Glutamatergic neuron (in vitro differentiated cells): ENCODE data around the gene E2F2. TPM values are rescaled to one million over a fixed set of nuclear protein-coding genes. Genes with fewer than 3 reads are reported as not detected.

Experiments
- DNase-seq: peaks from one replicate; pipeline ENCODE4 v3.0.0; 2022
- H3K27ac Mint-ChIP-seq: one replicate; pipeline ENCODE4 v1.8.0; 2020; ENCODE audit warnings: mild to moderate bottlenecking, mixed read lengths, inconsistent platforms; ENCODE audit not compliant: unreplicated experiment
- H3K27me3 Mint-ChIP-seq: one replicate; pipeline ENCODE4 v1.8.0; 2020; ENCODE audit warnings: mild to moderate bottlenecking, moderate library complexity, mixed read lengths, inconsistent platforms; ENCODE audit not compliant: unreplicated experiment
- H3K36me3 Mint-ChIP-seq: one replicate; pipeline ENCODE4 v1.8.0; 2020; ENCODE audit warnings: mild to moderate bottlenecking, mixed read lengths, inconsistent platforms; ENCODE audit not compliant: unreplicated experiment
- H3K4me1 Mint-ChIP-seq: one replicate; pipeline ENCODE4 v1.8.0; 2020; ENCODE audit warnings: mild to moderate bottlenecking, low read depth, mixed read lengths, inconsistent platforms; ENCODE audit not compliant: unreplicated experiment
- H3K4me3 Mint-ChIP-seq: one replicate; pipeline ENCODE4 v1.8.0; 2020; ENCODE audit warnings: mild to moderate bottlenecking, mixed read lengths, inconsistent platforms; ENCODE audit not compliant: unreplicated experiment
- H3K9me3 Mint-ChIP-seq: one replicate; pipeline ENCODE4 v1.8.0; 2020; ENCODE audit warnings: mild to moderate bottlenecking, moderate library complexity, mixed read lengths, inconsistent platforms; ENCODE audit not compliant: unreplicated experiment
- total RNA-seq: library from RNA; stranded (reverse); fragmentation: NEBNext Ultra II Directional; extraction: Animal tissue kit (Norgen Biotek cat#: 25700); gene quantifications from one replicate; pipeline ENCODE4 v1.2.1, GENCODE V29; 2021; ENCODE audit not compliant: unreplicated experiment
- TF ChIP-seq, protein P1 (sequence below): fragments of 200-600 bp; sonication (generic); IDR thresholded peaks from one replicate; pipeline ENCODE4 v1.5.0; 2021; ENCODE audit not compliant: partially characterized antibody, unreplicated experiment

Gene E2F2
- total RNA-seq, 1 donor from 2014 or later = 5.4 TPM

DNA sequence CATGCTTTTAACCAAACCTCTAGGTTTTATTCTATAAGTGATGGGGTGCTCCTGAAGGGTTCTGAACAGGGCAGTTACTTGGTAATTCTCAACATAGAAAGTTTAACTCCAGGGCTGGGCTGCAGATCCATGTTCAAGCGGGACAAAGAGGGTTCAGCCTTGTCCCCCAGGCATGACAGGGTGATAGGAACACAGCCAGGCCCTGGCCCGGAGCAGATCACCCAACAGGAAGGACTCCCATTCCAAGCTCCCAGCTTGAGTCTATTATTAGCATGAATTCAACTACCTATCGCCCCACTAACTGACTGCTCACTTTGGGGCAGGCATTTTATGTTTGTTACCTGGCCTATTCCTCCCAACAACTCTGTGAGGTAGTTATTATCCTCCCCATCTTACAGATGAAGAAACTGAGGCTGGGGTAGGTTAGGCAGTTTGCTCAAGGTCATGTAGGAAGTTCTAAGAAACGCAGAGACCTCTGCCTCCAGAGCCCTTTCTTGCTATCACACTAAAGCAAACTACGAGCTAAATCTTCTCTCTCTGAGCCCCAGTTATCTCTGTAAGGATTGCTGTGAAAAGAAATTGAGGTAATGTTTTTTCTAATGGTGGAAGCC, 61.6 kb downstream of the E2F2 start:
- Mint-ChIP-seq H3K36me3 (no peaks in the 10 kb centered on the region), H3K9me3 (no peaks in the 10 kb centered on the region), H3K4me1 (peaks cover 2% of the 10 kb centered on the region), H3K27ac (no peak overlapping the region), H3K4me3 (no peak overlapping the region), H3K27me3 (peaks cover 7% of the 10 kb centered on the region)
- no peak for DNase-seq
- TF ChIP-seq, protein P1, sequence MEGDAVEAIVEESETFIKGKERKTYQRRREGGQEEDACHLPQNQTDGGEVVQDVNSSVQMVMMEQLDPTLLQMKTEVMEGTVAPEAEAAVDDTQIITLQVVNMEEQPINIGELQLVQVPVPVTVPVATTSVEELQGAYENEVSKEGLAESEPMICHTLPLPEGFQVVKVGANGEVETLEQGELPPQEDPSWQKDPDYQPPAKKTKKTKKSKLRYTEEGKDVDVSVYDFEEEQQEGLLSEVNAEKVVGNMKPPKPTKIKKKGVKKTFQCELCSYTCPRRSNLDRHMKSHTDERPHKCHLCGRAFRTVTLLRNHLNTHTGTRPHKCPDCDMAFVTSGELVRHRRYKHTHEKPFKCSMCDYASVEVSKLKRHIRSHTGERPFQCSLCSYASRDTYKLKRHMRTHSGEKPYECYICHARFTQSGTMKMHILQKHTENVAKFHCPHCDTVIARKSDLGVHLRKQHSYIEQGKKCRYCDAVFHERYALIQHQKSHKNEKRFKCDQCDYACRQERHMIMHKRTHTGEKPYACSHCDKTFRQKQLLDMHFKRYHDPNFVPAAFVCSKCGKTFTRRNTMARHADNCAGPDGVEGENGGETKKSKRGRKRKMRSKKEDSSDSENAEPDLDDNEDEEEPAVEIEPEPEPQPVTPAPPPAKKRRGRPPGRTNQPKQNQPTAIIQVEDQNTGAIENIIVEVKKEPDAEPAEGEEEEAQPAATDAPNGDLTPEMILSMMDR = no peak

DNA sequence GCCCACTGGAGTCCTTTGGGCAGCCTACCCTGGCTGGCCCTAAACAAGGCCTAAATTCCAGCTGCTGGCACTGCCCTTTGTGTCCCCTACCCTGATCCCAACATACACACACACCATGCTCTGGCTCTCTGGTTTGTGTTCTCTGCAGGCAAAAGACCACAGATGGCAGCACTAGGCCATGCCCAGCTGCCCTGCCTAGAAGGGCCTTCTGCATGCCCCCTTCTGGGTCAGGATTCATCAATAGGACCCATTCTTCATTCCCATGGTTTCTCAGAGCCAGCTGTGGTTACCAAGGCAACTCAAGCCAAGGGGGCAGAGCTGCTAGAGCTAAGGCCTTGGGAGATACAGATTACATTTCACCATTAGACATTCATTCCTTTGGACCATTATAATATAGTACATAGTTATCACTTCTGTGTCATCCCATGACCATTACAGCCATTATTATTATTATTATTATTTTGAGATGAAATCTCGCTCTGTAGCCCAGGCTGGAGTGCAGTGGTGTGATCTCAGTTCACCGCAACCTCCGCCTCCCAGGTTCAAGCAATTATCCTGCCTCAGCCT, 64.5 kb downstream of the E2F2 start:
- H3K4me3 Mint-ChIP-seq = no peak overlapping the region
- peaks cover 3% of the 10 kb centered on the region for H3K27me3 Mint-ChIP-seq
- DNase-seq = no peak
- TF ChIP-seq, protein P1 = no peak
- H3K4me1 Mint-ChIP-seq = no peaks in the 10 kb centered on the region
- H3K36me3 Mint-ChIP-seq = no peaks in the 10 kb centered on the region
- no peak overlapping the region for H3K27ac Mint-ChIP-seq
- H3K9me3 Mint-ChIP-seq = no peaks in the 10 kb centered on the region

DNA sequence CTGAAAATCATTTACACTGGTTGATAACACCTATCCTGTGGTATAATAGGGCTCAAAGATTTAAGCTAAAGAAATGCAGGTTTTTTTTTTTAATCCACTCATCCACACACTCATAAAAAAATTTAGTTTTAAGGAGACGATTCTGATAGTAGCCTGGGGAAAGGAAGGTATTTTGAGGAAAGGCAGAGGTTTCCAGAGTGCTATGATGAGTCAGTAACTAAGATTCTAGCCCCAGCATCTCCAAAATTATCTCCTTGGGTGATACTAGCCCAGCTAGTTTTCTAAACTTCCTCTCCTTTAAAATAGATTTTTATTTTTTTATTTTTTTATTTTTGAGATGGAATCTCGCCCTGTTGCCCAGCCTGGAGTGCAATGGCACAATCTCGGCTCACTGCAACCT, 67.7 kb downstream of the E2F2 start:
- H3K9me3 Mint-ChIP-seq = no peaks in the 10 kb centered on the region
- H3K4me1 Mint-ChIP-seq = no peaks in the 10 kb centered on the region
- TF ChIP-seq, protein P1 = no peak
- peaks cover 3% of the 10 kb centered on the region for H3K27me3 Mint-ChIP-seq
- no peaks in the 10 kb centered on the region for H3K36me3 Mint-ChIP-seq
- DNase-seq = no peak
- no peak overlapping the region for H3K27ac Mint-ChIP-seq
- no peak overlapping the region for H3K4me3 Mint-ChIP-seq

DNA sequence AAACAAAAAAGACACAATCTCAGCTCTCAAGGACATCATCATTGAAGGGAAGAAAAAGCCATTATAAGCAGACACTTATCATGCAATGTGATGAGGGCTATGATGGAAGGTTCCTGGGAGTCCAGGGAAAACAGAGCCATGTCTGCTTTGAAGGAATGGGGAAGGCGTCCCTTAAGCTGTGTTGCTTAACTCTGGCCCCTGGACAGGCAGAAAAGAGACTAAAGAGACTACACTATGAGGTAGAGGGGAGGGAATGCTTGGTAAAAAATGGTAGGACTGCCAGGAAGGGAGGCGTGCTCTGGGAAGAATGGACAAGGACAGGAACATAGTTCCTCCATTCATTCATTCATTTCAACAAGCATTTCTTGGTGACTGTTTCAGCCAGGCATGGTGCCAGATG, 68.3 kb downstream of the E2F2 start:
- no peaks in the 10 kb centered on the region for H3K4me1 Mint-ChIP-seq

DNA sequence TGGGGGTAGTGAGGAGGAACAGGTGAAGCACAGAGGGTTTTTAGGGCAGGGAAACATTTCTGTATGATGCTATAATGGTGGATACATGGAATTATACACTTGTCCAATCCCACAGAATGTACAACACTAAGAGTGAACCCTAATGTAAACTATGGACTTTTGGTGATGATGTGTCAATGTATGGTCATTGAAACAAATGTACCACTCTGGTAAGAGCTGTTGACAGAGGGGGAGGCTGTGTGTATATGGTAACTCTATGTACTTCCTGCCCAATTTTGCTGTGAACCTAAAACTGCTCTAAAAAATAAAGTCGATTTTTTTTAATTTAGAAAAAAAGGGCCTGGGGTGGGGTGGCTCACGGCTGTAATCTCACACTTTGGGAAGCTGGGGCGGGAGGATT, 70.0 kb downstream of the E2F2 start:
- no peaks in the 10 kb centered on the region for H3K27me3 Mint-ChIP-seq
- TF ChIP-seq, protein P1 = no peak
- no peaks in the 10 kb centered on the region for H3K4me1 Mint-ChIP-seq
- peaks cover 4% of the 10 kb centered on the region for H3K36me3 Mint-ChIP-seq
- H3K9me3 Mint-ChIP-seq = peaks cover 3% of the 10 kb centered on the region
- H3K4me3 Mint-ChIP-seq = no peak overlapping the region
- no peak overlapping the region for H3K27ac Mint-ChIP-seq
- no peak for DNase-seq

More for the DNA sequence above, 68.3 kb downstream of the E2F2 start:
- H3K9me3 Mint-ChIP-seq = peaks cover 1% of the 10 kb centered on the region
- H3K4me3 Mint-ChIP-seq = no peak overlapping the region
- peaks cover 3% of the 10 kb centered on the region for H3K36me3 Mint-ChIP-seq
- H3K27me3 Mint-ChIP-seq = peaks cover 3% of the 10 kb centered on the region
- DNase-seq = no peak
- H3K27ac Mint-ChIP-seq = no peak overlapping the region
- TF ChIP-seq, protein P1 = no peak
